KMS-11 (cell line): ENCODE results near the gene STAT5B.
"Not testable (repeated sequence)": the region's sequence is repeated elsewhere in the genome, so short reads cannot be mapped to it uniquely, and the experiment has no call there.

ENCODE experiments used
- H2AFZ ChIP-seq: fragments of 200-600 bp; sonication (generic); 2 replicates; pipeline ENCODE4 v1.6.1; 2016; ENCODE audit warnings: antibody characterized with exemption, mixed run types, low read depth
- H3K27ac ChIP-seq: fragments of 200-600 bp; sonication (generic); 2 replicates; pipeline ENCODE4 v1.6.1; 2016; ENCODE audit warnings: mild to moderate bottlenecking, mixed run types
- H3K27me3 ChIP-seq: fragments of 200-600 bp; sonication (generic); 2 replicates; pipeline ENCODE4 v1.6.1; 2017; ENCODE audit warnings: mild to moderate bottlenecking, low read depth, mixed run types, moderate library complexity; ENCODE audit not compliant: insufficient read depth
- H3K36me3 ChIP-seq: fragments of 200-600 bp; sonication (generic); 2 replicates; pipeline ENCODE4 v1.6.1; 2017; ENCODE audit warnings: mild to moderate bottlenecking, mixed run types; ENCODE audit not compliant: insufficient read depth
- H3K4me1 ChIP-seq: fragments of 200-600 bp; sonication (generic); 2 replicates; pipeline ENCODE4 v1.6.1; 2016; ENCODE audit warnings: mild to moderate bottlenecking, low read depth, mixed run types; ENCODE audit not compliant: poor library complexity, severe bottlenecking
- H3K4me2 ChIP-seq: fragments of 200-600 bp; sonication (generic); 2 replicates; pipeline ENCODE4 v1.7.0; 2016; ENCODE audit warnings: mild to moderate bottlenecking, mixed run types
- H3K4me3 ChIP-seq: fragments of 200-600 bp; sonication (generic); IDR thresholded peaks from 2 replicates; pipeline ENCODE4 v1.6.1; 2017; ENCODE audit warnings: low read depth, low read length, mixed read lengths; ENCODE audit not compliant: insufficient read depth
- H3K79me2 ChIP-seq: fragments of 200-600 bp; sonication (generic); 2 replicates; pipeline ENCODE4 v1.6.1; 2016; ENCODE audit warnings: low read depth, mixed run types; ENCODE audit not compliant: insufficient read depth
- H3K9ac ChIP-seq: fragments of 200-600 bp; sonication (generic); 2 replicates; pipeline ENCODE4 v1.6.1; 2016; ENCODE audit warnings: mild to moderate bottlenecking, mixed run types
- H4K20me1 ChIP-seq: fragments of 200-600 bp; sonication (generic); 2 replicates; pipeline ENCODE4 v1.6.1; 2016; ENCODE audit warnings: mild to moderate bottlenecking, mixed run types; ENCODE audit not compliant: insufficient read depth
- CTCF ChIP-seq: fragments of 200-600 bp; sonication (generic); conservative IDR thresholded peaks from 2 replicates; pipeline ENCODE4 v1.6.1; 2017; ENCODE audit warnings: low read depth, mild to moderate bottlenecking, antibody characterized with exemption, low read length, moderate library complexity, mixed read lengths

The STAT5B gene

GRCh38 chr17:42321555-42321954, 45.4 kb upstream of the STAT5B start:
- Histone ChIP-seq H3K27me3 (no peaks in the 10 kb centered on the region), H2AFZ (no peak overlapping the region), H3K4me2 (no peak overlapping the region), H4K20me1 (no peaks in the 10 kb centered on the region), H3K36me3 (no peaks in the 10 kb centered on the region), H3K27ac (no peak overlapping the region), H3K79me2 (no peaks in the 10 kb centered on the region), H3K9ac (no peak overlapping the region), H3K4me1 (peaks cover 9% of the 10 kb centered on the region), H3K4me3 (no peak overlapping the region)
- TF ChIP-seq CTCF, result no peak

GRCh38 chr17:42317967-42318366, 41.8 kb upstream of the STAT5B start:
- H3K27ac ChIP-seq, H3K36me3 ChIP-seq, H3K4me2 ChIP-seq, H2AFZ ChIP-seq, H3K27me3 ChIP-seq, H3K9ac ChIP-seq, H3K79me2 ChIP-seq, H4K20me1 ChIP-seq, H3K4me3 ChIP-seq: not testable (repeated sequence)
- peaks cover 13% of the 10 kb centered on the region for H3K4me1 ChIP-seq

- Histone ChIP-seq H3K9ac (no peak overlapping the region), H3K4me3 (no peak overlapping the region), H2AFZ (no peak overlapping the region), H3K36me3 (no peaks in the 10 kb centered on the region), H3K27me3 (no peaks in the 10 kb centered on the region), H3K4me2 (no peak overlapping the region), H3K27ac (no peak overlapping the region), H3K79me2 (no peaks in the 10 kb centered on the region), H3K4me1 (peaks cover 11% of the 10 kb centered on the region), H4K20me1 (no peaks in the 10 kb centered on the region)
- TF ChIP-seq CTCF, result no peak
Measured at GRCh38 chr17:42317266-42317845, 41.2 kb upstream of the STAT5B start.

- H3K4me1 ChIP-seq, result peaks cover 11% of the 10 kb centered on the region
- H3K27ac ChIP-seq, result no peak overlapping the region
Measured at GRCh38 chr17:42316755-42317154, 40.6 kb upstream of the STAT5B start.

More at GRCh38 chr17:42316755-42317154, 40.6 kb upstream of the STAT5B start:
- Histone ChIP-seq H3K9ac (no peak overlapping the region), H3K4me3 (no peak overlapping the region), H4K20me1 (no peaks in the 10 kb centered on the region), H2AFZ (no peak overlapping the region), H3K27me3 (no peaks in the 10 kb centered on the region), H3K36me3 (no peaks in the 10 kb centered on the region), H3K79me2 (no peaks in the 10 kb centered on the region), H3K4me2 (no peak overlapping the region)
- no peak for TF ChIP-seq CTCF
